NCI-H1417 treated with DMSO at 0.1 percent for 48 hours (cell line): ENCODE data around the gene CSF3R.
A peak's percentile ranks its signal among the peaks of the same experiment; 100 is the strongest.

ENCODE experiments used
- DNase-seq: peaks from one replicate; lab custom pipeline; 2025; lab: John Stamatoyannopoulos, UW

CSF3R gene

DNA sequence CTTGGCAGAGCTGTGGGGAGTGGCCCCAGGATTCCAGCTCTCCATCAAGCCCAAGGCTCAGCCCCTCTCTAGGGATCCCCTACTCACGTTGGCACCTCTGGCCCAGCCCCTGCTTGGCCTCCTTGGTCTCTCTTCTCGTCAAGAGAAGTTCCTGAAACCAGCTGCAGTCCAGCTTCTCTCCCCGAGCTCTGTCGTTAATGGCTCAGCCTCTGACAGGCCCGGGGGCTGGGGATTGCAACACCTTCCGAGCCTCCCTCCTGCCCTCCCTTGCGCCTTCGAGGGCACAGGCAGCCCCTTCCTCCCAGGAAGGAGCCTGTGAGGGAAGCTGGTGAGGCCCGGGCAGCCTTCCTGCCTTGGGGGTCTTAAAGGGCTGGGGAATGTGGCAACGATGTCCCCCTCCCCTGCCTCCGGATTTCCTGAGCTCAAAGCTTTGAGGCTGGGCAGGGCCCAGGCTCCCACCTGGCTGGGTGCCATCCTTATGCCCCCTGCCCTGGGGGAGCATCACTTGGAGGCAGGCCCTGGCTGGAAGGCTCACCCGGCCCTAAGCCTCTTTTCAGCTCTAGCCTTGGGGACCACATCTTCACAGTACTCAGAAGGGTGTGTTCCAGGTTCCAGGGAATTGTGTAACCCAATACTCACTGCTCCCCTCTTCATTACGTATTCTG lies at the start of gene CSF3R:
Gene CSF3R, minus strand, starts transcription at position 190 of the 665 bp plus-strand sequence. CDS start 3,417 bp downstream, outside the sequence.
- DNase-seq = no peak

DNA sequence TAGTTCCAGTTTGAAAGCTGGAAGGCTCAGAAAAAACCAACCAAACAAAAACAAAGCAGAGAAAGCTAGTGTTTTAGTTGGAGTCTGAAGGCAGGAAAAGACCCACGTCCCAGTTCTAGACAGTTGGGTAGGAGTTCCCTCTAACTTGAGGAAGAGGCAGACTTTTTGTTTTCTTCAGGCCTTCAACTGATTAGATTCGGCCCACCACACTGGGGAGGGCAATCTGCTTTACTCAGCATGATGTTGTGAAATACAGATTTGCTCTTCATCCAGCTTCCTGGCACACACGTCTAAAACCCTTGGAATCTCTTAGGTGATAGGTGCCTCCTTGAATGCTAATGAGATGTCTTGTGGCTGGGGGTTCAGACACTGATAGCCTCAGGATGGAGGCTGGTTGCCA lies 49.1 kb upstream of the CSF3R start:
- no peak for DNase-seq

DNA sequence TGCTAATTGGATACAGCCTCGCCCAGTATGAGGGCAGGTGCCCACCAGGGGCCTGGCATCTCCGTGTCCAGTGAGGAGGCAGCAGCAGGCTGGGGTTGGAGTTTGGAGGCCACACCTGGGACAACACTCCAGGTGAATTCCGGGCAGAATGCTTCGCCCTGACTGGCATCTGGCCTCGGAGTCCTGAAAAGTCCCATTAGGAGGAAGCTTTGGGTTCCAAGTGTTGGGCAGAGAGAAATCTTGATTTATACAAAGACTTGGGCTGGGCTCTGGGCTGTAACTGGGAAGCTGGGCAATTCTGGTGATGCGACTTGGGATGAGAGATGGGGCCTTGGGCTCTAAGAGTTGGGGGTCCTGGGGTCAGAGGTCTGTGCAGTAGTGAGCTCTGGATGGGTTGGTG lies 48.1 kb upstream of the CSF3R start:
- no peak for DNase-seq

- DNase-seq = no peak
Observed at GRCh38 chr1:36530261-36530660, 47.5 kb upstream of the CSF3R start.

DNA sequence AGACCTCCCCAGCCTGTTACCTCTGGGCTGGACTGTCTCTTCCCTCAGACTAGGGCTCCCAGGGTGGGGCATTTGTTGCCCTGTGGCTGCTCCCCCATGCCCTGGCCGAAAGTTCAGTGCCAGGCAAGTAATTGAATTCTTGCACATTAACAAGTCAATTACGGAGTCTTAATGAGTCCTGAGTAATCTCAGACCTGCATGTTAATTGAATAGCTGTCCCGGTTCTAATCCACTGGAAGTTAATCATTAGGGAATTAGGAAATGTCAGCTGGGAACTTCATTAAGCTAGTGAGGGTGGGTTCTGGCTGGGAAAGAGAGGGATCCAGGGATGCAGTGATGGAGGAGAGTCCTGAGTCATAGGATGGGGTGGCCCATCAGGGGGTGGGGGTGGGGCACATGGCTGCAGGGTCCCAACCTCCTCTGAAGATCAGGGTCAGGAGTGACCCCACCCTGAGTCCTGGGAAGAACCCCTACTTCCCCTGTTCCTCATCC lies 47.1 kb upstream of the CSF3R start:
- no peak for DNase-seq

GRCh38 chr1:36528361-36529349 lies 45.9 kb upstream of the CSF3R start:
- DNase-seq = no peak

- DNase-seq = no peak
Observed at GRCh38 chr1:36525166-36525565, 42.5 kb upstream of the CSF3R start.

GRCh38 chr1:36524359-36525062 lies 41.8 kb upstream of the CSF3R start:
- DNase-seq = no peak

DNA sequence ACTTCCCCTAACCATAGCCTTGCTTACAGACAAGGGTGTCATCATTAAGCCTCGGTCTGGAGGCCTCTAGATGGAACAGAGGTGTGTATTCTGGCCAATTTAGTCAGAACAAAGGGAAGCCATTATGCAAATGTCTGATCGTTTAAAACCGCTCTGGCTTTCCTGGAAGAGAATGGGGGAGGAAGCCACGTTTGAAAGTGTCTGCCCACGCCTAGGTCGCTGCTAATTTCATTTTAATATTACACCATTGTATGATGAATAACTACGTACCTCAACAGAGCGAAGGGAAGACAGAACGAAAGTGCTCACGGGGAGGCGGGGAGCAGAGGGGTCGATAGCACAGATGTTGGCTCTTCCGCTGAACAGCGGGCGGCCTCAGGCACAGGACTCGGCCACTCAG lies 41.1 kb upstream of the CSF3R start:
- no peak for DNase-seq

DNA sequence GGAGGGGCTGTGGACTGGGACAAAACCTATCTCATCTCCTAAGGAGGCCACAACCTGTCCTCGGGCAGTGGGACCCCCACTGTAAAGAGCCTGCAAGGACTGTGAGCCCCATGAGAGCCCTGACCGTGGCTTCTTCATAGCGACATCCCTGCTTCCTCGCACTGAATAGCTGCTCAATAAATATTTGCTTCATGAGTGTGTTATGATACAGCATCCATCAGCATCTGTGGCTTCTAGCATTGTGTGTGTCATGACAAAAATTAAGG lies 40.5 kb upstream of the CSF3R start:
- DNase-seq = no peak

DNA sequence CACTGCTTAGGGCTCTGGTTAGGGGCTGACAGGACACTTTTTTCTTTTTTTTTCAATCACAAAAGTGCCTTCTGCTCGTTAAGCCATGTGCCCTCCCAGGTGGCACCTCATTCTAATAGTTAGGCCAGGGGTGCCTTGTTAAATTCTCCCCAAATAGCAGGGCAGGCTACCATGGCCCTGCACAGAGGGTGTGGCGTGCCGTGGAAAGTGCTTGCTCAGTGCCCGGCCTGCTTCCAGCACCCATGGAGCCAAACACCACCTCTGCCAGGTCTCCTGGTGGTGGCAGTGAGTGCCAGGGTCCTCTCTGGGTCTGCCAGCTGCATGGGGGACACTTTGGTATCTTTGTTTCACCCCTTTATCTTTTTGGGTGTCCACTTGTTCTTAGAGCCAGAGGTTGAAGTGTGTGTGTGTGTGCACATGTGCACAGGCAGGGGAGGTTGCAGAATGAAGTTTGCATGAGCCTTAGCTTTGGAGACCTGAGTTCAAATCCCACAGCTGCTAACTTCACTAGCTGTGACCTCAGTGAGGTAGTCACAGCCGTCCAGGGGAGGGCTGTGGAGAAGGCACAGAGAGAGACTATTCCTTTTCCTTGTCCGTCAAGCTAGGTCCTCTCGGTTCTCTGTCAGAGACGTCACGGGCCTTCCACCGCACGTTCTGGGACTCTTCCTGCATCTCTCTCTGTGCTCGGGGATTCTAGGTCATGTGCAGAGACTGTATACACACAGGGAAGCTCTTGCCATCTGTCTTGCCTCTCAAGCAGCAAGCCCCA lies 39.9 kb upstream of the CSF3R start:
- no peak for DNase-seq

GRCh38 chr1:36522021-36522420 lies 39.3 kb upstream of the CSF3R start:
- no peak for DNase-seq

DNA sequence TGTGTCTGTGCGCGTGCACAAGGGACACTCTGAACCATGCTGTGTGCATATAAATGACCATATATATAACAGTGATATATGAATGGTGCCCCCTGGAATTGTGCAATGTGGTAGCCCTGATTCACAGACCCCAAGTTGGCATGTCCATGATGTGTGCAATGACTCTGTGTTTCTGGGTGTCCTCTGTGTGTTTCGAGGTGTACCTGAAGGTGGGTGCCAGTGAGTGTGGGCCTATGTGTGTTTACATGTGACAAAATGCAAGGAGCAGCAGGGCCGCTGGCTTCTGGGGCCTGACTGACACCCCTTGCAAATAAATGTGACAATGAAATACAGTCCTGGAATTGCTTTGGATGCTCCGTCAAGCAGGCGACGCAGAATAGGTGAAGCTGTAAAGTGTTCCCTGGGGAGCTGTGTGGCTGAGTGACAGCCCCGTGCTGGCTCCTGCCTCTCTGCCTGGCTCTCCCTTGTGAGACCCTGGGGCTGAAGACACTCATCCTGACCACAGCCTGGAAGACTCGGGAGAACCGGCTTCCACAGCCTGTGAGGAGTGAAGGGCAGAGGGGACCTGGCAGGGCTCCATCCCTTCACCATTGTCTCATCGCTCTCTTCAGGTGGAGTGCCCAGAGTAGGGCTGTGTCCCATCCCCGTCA lies 38.2 kb upstream of the CSF3R start:
- no peak for DNase-seq

GRCh38 chr1:36520056-36520455 lies 37.3 kb upstream of the CSF3R start:
- DNase-seq = peak; percentile 46

DNA sequence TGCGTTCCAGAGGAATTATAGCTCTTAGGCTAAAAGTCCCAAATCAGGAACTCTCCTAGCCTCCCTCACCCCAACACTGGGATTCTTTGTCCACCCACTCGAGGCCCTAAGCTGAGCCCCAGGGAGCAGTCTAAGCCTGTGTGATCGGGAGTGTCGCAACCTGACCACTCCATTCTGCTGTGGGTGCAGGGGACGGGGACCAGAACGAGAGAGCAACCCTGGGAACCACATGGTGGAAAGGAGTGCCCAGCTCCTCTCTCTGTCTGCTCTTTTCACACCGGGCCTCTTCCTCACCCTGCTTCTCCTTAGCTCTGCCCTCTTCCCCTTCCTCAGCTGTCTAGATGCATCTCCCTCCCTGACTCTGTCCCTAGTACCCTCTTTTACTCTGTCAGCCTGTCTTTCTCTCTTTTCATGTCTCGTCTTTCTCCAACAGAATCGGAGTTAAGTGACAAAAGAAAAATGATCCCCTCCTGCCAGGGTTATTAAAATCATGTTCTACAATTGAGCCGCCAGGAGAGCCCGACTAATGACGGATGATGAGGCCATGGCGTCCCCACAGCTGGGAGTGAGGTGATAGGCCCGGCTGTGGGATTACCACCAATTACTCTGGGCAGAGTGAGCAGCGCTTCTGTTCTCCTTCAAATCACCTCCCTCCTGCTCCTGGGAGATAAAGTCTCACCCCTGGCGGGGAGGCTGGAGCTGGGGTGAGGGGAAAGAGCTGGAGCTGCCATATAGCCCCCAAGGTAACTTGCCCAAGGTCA lies 34.5 kb upstream of the CSF3R start:
- no peak for DNase-seq

DNA sequence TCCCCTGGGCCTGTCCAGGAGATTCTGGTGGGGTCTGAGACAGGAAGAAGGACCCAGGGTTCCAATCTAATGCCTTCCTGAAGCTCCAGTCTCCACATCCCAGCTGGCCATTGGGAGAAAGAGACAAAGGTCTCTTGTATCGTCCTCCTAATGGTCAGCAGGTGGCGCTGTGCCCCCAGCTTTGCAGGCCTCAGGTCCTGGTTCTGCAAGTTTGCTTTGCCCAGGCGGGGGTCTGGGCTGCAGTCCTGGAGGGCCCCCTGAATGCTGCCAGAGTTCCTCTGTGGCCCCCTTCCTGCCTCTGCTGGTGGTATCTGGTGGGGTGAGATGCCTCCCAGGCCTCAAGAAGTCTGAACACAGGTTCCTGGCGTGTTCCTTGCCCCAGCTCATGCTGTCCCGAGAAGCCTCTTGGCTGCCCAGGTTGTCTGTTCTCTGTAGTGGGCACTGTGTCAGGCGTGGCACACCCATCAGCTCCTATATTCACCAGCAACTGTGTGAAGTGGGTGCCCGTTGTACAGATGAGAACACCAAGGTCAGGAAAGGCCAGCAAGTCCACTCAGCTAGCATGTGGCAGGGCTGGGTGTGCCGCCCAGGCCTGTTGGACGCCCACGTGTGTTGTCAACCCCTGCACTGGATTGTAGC lies 33.8 kb upstream of the CSF3R start:
- no peak for DNase-seq

GRCh38 chr1:36515315-36516138 lies 32.8 kb upstream of the CSF3R start:
- no peak for DNase-seq

GRCh38 chr1:36514501-36514900 lies 31.8 kb upstream of the CSF3R start:
- no peak for DNase-seq
